CD1c-positive myeloid dendritic cell (primary cell): Measurements from ENCODE around the gene IQCM.

ENCODE experiments used
- DNase-seq: peaks from one replicate; pipeline ENCODE4 v3.0.0-alpha.2; 2016; ENCODE audit errors: extremely low spot score

IQCM gene

GRCh38 chr4:149709640-149710039 lies 106.0 kb downstream of the IQCM start:
- no peak for DNase-seq

DNA sequence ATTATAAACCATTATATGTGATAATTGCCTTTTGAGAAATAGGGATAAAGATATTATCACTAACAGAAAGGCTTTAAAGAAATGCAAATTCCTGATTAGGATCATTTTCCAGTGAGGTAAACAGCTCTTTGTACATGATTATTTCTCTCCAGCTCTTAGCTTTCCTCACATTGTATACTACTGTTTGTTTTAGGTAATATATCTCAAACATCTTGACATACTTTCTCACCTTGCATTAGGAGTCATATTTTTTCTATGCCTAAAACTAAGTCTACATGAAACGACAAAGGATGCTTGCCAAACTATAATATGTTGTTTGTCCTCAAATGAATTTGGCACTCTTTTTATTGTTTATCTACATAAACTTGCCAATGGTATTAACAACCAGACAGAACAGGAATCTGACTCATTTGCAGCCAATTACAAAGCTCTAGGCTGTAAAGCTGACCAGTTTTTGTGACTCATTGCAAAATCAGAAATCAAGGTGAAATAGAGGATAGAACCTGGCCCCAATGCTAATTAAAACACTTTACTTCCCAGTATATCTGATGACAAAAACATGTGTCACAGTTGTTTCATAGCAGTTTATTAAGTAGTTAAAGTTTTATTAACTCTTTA lies 107.0 kb downstream of the IQCM start:
- no peak for DNase-seq

GRCh38 chr4:149707862-149708261 lies 107.8 kb downstream of the IQCM start:
- DNase-seq, result no peak

DNA sequence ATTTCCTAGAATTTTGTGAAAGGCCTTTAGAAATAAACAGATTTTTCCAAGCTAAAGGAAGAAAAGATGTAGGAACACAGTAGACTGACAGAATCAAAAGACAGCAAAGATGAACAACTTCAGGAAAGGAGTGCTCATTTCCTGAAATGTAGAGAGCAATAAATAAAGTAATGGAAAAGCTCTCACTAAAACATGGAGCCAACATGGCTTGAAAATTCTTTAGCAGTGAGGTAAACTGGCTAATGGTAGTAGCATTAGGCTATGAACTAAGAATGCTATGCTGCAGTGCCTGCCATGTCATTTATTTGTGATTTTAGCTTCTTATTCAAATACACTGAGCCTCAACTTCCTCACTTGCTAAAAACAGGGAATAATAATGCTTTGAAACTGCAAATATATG lies 108.7 kb downstream of the IQCM start:
- no peak for DNase-seq

- no peak for DNase-seq
These were observed 113.0 kb downstream of the IQCM start for GRCh38 chr4:149702414-149703293.

DNA sequence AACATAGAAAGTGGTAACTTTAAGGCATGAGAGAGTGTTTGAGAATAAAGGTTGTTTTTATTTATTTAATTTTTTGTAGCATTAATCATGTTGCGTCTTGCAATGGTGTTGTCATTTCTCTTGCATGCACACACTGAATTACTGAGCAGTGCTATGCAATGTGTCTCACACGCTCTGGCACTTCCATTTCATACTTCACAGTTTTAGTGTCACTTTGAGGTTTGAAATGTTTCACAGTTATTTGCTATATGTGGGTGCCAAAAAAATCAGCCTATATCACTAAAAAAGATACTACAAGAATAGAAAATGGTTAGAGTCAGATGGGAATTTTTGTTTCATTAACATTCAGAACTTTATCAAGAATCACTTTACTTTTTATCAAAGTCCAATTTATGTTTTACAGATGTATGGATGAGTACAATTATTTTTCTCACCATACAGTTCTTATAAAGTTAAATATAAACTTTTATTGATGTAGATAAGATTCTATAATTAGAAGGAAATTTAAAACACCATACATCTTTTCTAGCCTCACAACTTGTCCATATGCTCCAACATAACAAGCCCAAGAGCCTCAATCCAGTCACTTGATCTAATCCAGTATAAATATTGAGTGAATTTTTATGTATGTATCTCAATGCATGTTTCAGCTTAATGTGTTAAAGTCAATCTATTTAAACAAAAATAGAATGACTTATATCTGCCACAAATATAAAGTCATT lies 114.0 kb downstream of the IQCM start:
- no peak for DNase-seq

DNA sequence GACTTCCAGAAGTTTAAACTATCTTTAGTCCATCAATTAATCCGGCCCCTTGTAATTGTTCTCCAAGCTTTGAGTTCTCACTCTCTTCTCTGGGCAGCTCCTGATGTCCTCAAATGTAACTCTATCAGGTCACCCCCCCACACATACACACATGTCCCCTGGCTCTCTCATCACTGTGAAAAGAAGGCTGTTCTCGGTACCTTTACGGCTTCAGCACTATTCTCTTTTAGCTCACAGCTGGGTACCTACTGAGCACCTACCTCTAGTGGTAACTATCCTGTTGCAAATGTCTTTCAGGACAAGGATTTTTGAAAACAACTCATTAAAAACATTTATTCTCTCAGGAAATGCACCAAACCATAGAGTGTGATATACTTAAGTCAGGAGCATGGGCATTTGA lies 115.4 kb downstream of the IQCM start:
- DNase-seq, result no peak

DNA sequence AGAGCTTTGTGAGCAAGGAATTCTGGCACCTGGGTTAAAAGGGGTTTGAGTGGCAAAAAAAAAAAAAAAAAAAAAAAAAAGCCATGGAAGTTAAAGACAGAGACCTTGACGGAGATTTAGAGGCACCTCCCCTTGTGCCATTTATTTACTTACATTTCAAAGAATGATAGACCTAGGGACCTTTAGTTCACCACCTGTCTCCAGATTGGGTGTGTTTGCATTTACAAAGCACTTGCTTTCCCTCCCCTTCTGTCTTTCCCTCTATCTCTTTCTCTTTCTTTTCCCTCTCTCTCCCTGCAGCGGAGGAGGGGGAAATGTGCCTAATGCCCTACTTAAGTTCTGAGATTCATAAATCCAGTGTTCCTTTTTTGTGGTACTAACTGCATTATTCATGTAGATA lies 116.0 kb downstream of the IQCM start:
- DNase-seq, result no peak

DNA sequence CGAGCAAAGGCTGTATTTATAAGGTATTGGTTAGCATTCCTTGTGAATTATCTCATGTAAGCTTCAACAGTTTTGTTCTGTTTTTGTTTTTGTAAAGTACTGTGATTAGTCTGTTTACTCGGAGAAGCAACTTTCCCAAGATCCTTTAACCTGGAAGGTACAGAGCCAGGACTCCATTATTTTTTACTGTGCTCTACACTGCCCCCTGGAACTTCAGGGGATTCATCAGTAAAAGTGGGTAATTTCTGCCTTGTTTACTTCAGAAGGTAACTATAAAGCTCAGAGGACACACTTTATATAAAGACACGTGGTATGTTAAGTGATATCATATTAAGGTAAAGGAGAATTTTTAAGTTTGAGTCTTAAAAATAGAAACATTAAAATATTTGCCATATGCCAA lies 124.9 kb downstream of the IQCM start:
- no peak for DNase-seq

DNA sequence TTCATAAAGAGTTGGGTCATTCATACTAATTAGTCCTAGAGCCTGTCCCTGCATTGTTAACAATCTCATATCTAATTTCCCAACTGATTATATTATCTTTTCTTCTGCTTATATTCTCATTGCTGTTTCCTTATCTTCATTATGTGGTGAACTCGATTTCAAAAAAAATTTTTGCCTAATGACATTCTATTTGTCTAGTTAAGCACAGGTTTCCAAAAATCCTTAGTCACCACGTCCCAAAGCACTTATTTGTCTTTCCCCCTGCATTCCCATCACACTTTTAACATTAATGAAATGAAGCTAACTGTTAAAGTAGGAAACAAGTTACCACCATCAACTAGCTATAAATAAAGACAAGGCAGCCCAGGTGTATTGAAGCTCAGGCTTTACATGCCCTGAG lies 131.1 kb downstream of the IQCM start:
- DNase-seq, result no peak

GRCh38 chr4:149676076-149676475 lies 139.6 kb downstream of the IQCM start:
- no peak for DNase-seq

DNA sequence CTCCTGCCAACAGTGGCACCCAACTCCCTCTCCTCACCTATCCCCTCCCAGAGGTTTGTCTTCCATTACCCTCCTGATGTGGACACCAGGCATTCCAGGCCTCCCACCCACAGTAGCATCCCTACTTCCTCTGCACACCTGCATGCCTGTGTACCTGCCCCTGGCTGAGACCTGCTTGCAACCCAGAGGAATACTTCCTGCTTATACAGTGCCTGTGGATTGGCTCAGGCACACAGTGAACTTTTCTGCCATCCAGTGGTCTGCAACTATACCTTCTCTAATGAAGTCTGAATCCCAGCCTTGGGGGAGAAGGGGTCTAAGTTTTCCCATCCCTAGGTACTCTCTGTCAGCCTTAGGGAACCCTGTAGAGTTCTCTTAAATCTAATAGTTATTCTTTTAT lies 169.9 kb downstream of the IQCM start:
- DNase-seq, result no peak

DNA sequence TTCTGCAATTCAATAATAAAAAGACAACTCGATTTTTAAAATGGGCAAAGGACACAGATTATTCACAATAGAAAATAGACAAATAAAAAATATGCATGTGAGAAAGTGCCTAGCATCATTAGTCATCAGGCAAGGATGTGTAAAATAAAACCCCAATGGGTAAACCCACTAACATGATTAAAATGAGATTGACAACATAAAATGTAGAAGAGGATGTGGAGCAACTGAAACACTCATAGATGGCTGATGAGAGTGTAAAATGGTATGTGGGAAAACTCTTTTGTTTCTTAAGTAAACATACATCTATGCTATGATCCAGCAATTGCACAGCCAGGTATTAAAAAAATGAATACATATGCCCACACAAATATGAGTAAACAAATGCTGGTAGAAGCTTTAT lies 177.6 kb downstream of the IQCM start:
- DNase-seq, result no peak

- DNase-seq, result no peak
These were observed 181.3 kb downstream of the IQCM start for GRCh38 chr4:149634368-149634767.

GRCh38 chr4:149631629-149632028 lies 184.0 kb downstream of the IQCM start:
- DNase-seq, result no peak

DNA sequence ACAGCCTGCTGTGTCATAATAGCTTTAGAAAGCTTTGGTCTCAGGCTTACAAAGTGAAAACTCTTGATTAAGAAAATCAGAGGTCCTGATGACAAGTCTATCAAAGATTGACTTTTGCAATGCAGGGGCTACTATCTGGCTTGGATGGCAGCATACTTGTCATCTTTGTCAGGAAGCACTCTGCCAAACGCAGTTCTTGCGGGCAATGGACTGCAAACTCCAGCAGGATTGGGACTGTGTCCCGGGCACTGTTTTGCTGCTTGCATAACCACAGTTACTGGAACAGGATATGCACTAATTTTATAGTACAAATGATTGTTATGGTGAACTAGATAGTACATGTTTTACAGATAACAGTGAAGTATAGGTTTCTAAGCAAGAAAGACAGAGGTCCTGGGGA lies 185.6 kb downstream of the IQCM start:
- no peak for DNase-seq

- no peak for DNase-seq
These were observed 209.9 kb downstream of the IQCM start for GRCh38 chr4:149605601-149606378.

DNA sequence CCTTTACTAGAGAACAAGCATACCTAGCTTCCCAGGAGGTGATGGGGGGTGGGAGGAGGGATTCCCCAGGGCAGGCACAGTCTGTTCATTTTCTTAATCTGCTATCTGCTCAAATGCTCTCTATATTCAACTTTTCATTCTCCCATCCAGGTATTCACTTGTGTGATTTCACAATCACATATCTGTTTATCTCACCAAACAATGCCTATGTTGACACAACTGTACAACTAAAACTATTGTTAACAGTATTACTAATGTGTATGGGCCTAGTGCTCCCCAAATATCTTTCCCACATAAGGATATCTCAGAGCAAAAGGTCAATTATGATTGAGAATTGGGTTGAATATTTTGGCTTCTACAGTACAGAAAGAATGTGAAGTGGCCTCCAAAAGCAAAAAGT lies 210.8 kb downstream of the IQCM start:
- DNase-seq, result no peak

GRCh38 chr4:149595500-149595899 lies 220.1 kb downstream of the IQCM start:
- no peak for DNase-seq

DNA sequence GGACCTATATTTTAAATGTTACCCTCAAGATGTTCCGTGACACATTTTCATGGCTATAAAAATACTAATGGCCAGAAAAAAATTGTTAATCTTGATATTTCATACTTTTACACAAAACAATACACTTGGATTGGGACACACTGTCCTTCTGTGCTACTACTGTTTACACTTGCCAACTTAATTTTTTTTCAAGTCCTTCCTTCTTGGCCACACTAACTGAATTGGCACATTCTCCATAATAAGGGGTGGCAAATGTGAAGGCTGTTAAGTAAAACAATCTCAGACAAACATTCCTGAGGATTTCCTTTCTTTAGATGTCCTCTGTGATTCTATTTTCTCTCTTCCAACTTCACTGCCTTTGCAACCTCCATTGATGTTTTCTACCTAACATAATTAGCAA lies 225.8 kb downstream of the IQCM start:
- no peak for DNase-seq

DNA sequence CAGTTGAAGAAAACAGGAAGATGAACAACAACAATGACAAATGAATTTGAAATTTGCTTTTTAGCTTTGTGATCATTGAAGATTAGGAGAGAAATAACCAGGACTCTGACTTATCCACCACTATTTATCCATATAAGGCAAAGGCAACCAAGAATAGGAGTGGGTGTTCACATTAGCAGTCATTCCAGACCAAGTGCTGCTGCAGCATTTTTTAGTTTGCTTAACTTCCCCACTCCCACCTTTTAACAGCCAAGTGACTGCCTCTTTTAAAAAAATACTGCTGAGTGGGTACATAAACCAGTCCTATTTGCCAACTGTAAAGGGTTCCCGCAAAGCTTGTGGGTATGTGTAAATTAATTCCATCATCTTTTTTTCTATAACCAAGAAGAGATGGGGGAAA lies 230.9 kb downstream of the IQCM start:
- DNase-seq, result no peak

- no peak for DNase-seq
These were observed 240.7 kb downstream of the IQCM start for GRCh38 chr4:149574971-149575370.
